ENCODE results near the gene ITGA7.
"Not testable (repeated sequence)": the region's sequence is repeated elsewhere in the genome, so short reads cannot be mapped to it uniquely, and the experiment has no call there.

ITGA7 gene

GRCh38 chr12:55653031-55653430 is 54.7 kb downstream of the ITGA7 start:
- in situ Hi-C loops (cut with HindIII; ENCODE audit: low sequenced_read_pairs), result no loop called here

GRCh38 chr12:55652352-55652751 is 55.4 kb downstream of the ITGA7 start:
- in situ Hi-C loops (cut with HindIII; ENCODE audit: low sequenced_read_pairs), result no loop called here

- in situ Hi-C loops (cut with HindIII; ENCODE audit: low sequenced_read_pairs), result no loop called here
These were observed 56.4 kb downstream of the ITGA7 start for GRCh38 chr12:55651299-55651683.

GRCh38 chr12:55650620-55651298 is 56.9 kb downstream of the ITGA7 start:
- in situ Hi-C loops (cut with HindIII; ENCODE audit: low sequenced_read_pairs), result not testable (repeated sequence)

GRCh38 chr12:55647027-55647426 is 60.7 kb downstream of the ITGA7 start:
- in situ Hi-C loops (cut with HindIII; ENCODE audit: low sequenced_read_pairs), result no loop called here

GRCh38 chr12:55644591-55644990 is 63.1 kb downstream of the ITGA7 start:
- in situ Hi-C loops (cut with HindIII; ENCODE audit: low sequenced_read_pairs), result no loop called here

GRCh38 chr12:55642669-55643068 is 65.0 kb downstream of the ITGA7 start:
- in situ Hi-C loops (cut with HindIII; ENCODE audit: low sequenced_read_pairs), result no loop called here

- in situ Hi-C loops (cut with HindIII; ENCODE audit: low sequenced_read_pairs), result no loop called here
These were observed 65.4 kb downstream of the ITGA7 start for GRCh38 chr12:55642267-55642666.

GRCh38 chr12:55641595-55641994 is 66.1 kb downstream of the ITGA7 start:
- in situ Hi-C loops (cut with HindIII; ENCODE audit: low sequenced_read_pairs), result no loop called here

- in situ Hi-C loops (cut with HindIII; ENCODE audit: low sequenced_read_pairs), result no loop called here
These were observed 70.2 kb downstream of the ITGA7 start for GRCh38 chr12:55637467-55637866.

- in situ Hi-C loops (cut with HindIII; ENCODE audit: low sequenced_read_pairs), result no loop called here
These were observed 70.9 kb downstream of the ITGA7 start, which contains the start of gene OR10P1 for GRCh38 chr12:55636853-55637252. OR10P1 (plus strand) TSS chr12:55636892; CDS start chr12:55636892, 0 bp downstream.

- in situ Hi-C loops (cut with HindIII; ENCODE audit: low sequenced_read_pairs), result no loop called here
These were observed 71.5 kb downstream of the ITGA7 start for GRCh38 chr12:55636116-55636655.
